ENCODE measurements around the gene EFNB3. TPM values are rescaled to one million over a fixed set of nuclear protein-coding genes. Genes with fewer than 3 reads are reported as not detected.

EFNB3 gene, protein sequence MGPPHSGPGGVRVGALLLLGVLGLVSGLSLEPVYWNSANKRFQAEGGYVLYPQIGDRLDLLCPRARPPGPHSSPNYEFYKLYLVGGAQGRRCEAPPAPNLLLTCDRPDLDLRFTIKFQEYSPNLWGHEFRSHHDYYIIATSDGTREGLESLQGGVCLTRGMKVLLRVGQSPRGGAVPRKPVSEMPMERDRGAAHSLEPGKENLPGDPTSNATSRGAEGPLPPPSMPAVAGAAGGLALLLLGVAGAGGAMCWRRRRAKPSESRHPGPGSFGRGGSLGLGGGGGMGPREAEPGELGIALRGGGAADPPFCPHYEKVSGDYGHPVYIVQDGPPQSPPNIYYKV
- not detected for total RNA-seq
- total RNA-seq (2013): not detected

DNA sequence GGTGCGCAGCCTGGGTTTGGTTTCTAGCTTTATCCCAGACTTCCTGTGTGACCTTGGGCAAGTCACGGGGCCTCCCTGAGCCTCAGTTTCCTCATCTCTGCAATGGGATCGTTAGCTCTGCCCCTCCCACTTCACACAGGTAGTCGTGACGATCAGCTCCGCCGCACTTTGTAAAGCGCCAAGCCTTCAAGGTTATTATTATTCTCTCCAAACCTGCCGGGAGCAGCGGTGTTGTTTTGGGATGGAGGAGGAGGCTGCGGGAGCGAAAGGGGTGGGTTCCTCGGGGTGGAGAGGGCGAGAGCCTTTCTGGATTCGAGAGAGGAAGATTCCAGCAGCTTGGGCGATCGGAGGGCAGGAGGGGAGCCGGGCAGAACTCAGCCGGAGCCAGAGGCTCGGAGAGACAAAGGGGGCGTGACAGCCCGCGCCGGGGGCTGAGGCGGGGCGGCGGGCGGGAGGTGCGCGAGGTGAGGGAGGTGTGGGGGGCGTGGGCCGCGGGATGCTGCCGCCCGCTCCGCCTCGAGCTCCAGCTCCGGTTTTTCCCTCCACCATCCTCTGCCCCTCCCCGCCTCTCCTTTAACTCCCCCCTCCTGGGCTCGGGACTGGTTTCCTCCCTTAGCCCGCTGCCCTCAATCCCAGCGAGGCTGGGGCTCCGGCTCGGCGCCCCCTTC is at the start of gene EFNB3:
TSS of gene EFNB3 (plus strand) at position 602 of the 668 bp plus-strand sequence. CDS start 397 bp downstream, outside the sequence.
- Mint-ChIP-seq H3K27me3 (ENCODE audit: low read depth in 2 of 2) (peaks cover 16 to 34% of the 10 kb centered on the region in 2 donors), H3K9me3 (no peaks in the 10 kb centered on the region), H3K4me3 (peak within 1 kb of the TSS; percentile 55), H3K4me1 (peaks cover 0 to 23% of the 10 kb centered on the region in 2 donors), H3K36me3 (no peaks in the 10 kb centered on the region), H3K27ac (peak within 1 kb of the TSS in 1 of 2 donors; percentile 58)
- Histone ChIP-seq H3K36me3 (ENCODE audit: control insufficient read depth, insufficient read depth, low read length) (peaks cover 20% of the 10 kb centered on the region), H3K27ac (ENCODE audit: low read length) (no peak within 1 kb of the TSS), H3K9me3 (ENCODE audit: control insufficient read depth, insufficient read depth, low read length) (no peaks in the 10 kb centered on the region), H3K4me3 (ENCODE audit: low read length) (no peak within 1 kb of the TSS), H3K27me3 (ENCODE audit: control insufficient read depth, insufficient read depth, low read length) (peaks cover 25% of the 10 kb centered on the region), H3K4me1 (ENCODE audit: control insufficient read depth, insufficient read depth, low read length) (peaks cover 10% of the 10 kb centered on the region)
- intact Hi-C loops (cut with micrococcal nuclease): no loop called here
- peak in 1 of 2 donors; percentile 34 for DNase-seq
- TF ChIP-seq, protein P1, sequence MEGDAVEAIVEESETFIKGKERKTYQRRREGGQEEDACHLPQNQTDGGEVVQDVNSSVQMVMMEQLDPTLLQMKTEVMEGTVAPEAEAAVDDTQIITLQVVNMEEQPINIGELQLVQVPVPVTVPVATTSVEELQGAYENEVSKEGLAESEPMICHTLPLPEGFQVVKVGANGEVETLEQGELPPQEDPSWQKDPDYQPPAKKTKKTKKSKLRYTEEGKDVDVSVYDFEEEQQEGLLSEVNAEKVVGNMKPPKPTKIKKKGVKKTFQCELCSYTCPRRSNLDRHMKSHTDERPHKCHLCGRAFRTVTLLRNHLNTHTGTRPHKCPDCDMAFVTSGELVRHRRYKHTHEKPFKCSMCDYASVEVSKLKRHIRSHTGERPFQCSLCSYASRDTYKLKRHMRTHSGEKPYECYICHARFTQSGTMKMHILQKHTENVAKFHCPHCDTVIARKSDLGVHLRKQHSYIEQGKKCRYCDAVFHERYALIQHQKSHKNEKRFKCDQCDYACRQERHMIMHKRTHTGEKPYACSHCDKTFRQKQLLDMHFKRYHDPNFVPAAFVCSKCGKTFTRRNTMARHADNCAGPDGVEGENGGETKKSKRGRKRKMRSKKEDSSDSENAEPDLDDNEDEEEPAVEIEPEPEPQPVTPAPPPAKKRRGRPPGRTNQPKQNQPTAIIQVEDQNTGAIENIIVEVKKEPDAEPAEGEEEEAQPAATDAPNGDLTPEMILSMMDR (IDR thresholded peaks at IDR 0.05): no peak
- WGBS (ENCODE audit: insufficient coverage): 2% methylated on average over 44 of the region's 45 CpGs
- peak in 2 of 3 donors; percentile 40 for ATAC-seq

DNA sequence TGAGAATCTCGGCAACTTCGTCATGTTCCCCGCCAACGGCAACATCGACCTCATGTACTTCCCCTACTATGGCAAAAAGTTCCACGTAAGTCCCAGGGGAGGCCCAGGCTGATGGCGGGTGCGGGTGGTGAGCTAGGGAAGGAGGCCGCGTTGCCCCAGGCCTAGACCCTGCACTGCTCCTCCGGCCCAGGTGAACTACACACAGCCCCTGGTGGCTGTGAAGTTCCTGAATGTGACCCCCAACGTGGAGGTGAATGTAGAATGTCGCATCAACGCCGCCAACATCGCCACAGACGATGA is 49.5 kb upstream of the EFNB3 start:
- Histone ChIP-seq H3K4me1 (ENCODE audit: control insufficient read depth, insufficient read depth, low read length) (peaks cover 12% of the 10 kb centered on the region), H3K36me3 (ENCODE audit: control insufficient read depth, insufficient read depth, low read length) (no peaks in the 10 kb centered on the region), H3K27me3 (ENCODE audit: control insufficient read depth, insufficient read depth, low read length) (peaks cover 13% of the 10 kb centered on the region), H3K27ac (ENCODE audit: low read length) (no peak overlapping the region), H3K4me3 (ENCODE audit: low read length) (no peak overlapping the region), H3K9me3 (ENCODE audit: control insufficient read depth, insufficient read depth, low read length) (no peaks in the 10 kb centered on the region)
- Mint-ChIP-seq H3K4me3 (no peak overlapping the region), H3K27ac (no peak overlapping the region), H3K9me3 (no peaks in the 10 kb centered on the region), H3K36me3 (no peaks in the 10 kb centered on the region), H3K4me1 (peaks cover 8 to 9% of the 10 kb centered on the region in 2 donors), H3K27me3 (ENCODE audit: low read depth in 2 of 2) (peaks cover 19 to 20% of the 10 kb centered on the region in 2 donors)
- DNase-seq: no peak
- 89% methylated on average over 17 of the region's 17 CpGs for WGBS (ENCODE audit: insufficient coverage)
- ATAC-seq: no peak
- TF ChIP-seq, protein P1 (IDR thresholded peaks at IDR 0.05): no peak
- intact Hi-C loops (cut with micrococcal nuclease): no loop called here

DNA sequence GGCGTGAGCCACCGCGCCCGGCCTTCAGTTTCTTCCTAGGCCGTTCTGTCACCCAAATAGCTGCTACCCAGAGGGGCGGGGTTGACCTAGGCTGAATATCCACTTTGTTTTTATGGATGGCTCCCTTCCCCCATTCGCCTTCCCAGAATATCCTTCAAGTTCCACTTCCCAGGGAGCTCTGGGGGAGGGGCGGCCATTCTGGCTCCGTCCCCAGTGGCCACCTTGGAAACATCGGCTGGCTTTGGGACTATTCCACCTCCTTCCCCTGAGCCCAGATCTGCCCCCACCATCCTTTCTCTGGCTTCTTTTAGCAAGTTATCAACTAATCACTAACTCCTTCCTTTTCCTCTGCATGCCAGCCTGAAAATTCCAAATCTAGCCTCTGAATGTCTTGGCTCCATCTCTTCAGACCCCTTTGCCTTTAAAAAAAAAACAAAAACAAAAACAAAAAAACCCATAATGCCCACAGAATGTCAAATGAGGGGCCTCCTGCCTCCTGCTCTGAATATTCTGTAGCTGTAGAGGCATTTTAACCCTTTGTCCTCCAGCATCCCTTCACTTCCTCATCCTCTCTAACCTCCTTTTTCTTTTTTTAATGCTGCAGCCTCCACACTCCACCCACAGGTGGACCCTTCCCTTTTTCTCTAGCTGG is 47.9 kb upstream of the EFNB3 start:
- H3K27me3 Mint-ChIP-seq (ENCODE audit: low read depth in 2 of 2): peaks cover 11 to 12% of the 10 kb centered on the region in 2 donors
- no peaks in the 10 kb centered on the region for H3K9me3 Mint-ChIP-seq
- DNase-seq: no peak
- ATAC-seq: no peak
- no peak overlapping the region for H3K4me3 ChIP-seq (ENCODE audit: low read length)
- H3K27me3 ChIP-seq (ENCODE audit: control insufficient read depth, insufficient read depth, low read length): peaks cover 6% of the 10 kb centered on the region
- H3K36me3 Mint-ChIP-seq: no peaks in the 10 kb centered on the region
- no peak overlapping the region for H3K27ac ChIP-seq (ENCODE audit: low read length)
- no peaks in the 10 kb centered on the region for H3K4me1 Mint-ChIP-seq
- H3K9me3 ChIP-seq (ENCODE audit: control insufficient read depth, insufficient read depth, low read length): no peaks in the 10 kb centered on the region
- 84% methylated on average over 10 of the region's 10 CpGs for whole genome bisulfite sequencing (ENCODE audit: insufficient coverage)
- H3K36me3 ChIP-seq (ENCODE audit: control insufficient read depth, insufficient read depth, low read length): no peaks in the 10 kb centered on the region
- no peaks in the 10 kb centered on the region for H3K4me1 ChIP-seq (ENCODE audit: control insufficient read depth, insufficient read depth, low read length)
- TF ChIP-seq, protein P1 (IDR thresholded peaks at IDR 0.05): no peak
- intact Hi-C loops (cut with micrococcal nuclease): no loop called here
- H3K4me3 Mint-ChIP-seq: no peak overlapping the region
- H3K27ac Mint-ChIP-seq: no peak overlapping the region

Measured in natural killer cell (primary cell).